Midbrain (tissue), 1 donor: ENCODE results near the gene CLCF1.
A peak's percentile ranks its signal among the peaks of the same experiment; 100 is the strongest.
"Not testable (repeated sequence)": the region's sequence is repeated elsewhere in the genome, so short reads cannot be mapped to it uniquely, and the experiment has no call there.

Experiments
- DNase-seq: peaks from one replicate; lab custom pipeline; 2025; lab: John Stamatoyannopoulos, UW

CLCF1 gene

GRCh38 chr11:67408437-67409200 lies 35.2 kb upstream of the CLCF1 start:
- no peak for DNase-seq

GRCh38 chr11:67407688-67408163 lies 34.3 kb upstream of the CLCF1 start:
- no peak for DNase-seq

- DNase-seq, result peak; percentile 17
These were observed 33.7 kb upstream of the CLCF1 start for GRCh38 chr11:67406969-67407687.

DNA sequence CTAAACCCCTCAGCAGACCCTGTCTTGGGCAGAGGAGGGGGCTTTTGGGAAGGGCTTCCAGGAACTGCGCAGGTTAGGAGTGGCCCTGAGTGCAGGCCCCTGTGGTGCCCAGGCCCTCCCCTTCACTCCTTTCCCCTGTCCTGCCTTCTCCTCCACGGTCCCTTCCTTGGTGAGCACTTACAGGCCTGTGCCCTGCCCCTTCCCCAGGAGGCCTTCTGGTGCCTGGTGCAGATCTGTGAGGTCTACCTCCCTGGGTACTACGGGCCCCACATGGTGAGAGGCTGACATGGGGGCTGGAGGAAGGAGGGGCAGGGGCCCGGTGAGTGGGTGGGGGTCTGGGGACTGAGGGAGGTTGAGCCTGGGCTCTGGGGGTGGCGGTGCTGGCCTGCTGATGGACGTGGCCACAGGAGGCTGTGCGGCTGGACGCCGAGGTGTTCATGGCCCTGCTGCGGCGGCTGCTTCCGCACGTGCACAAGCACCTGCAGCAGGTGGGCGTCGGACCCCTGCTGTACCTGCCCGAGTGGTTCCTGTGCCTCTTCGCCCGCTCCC lies 33.1 kb upstream of the CLCF1 start:
- no peak for DNase-seq

GRCh38 chr11:67405688-67406339 lies 32.4 kb upstream of the CLCF1 start:
- no peak for DNase-seq

DNA sequence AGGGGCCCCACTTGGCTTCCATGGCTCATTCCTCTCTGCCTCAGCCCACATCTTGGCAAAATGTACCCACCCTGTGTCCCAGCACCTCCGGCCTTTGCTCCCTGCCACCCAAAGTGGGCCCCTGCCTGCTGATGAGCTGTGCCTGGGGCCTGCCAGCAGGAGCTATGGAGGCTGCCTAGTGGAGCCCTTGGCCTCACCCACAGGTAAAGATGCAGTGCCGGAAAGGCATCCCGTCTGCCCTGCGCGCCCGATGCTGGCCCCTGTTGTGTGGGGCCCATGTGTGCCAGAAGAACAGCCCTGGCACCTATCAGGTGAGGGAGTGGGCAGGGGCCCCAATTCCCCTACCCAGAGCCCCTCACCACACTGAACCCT lies 31.8 kb upstream of the CLCF1 start:
- DNase-seq, result no peak

GRCh38 chr11:67404515-67405195 lies 31.3 kb upstream of the CLCF1 start:
- DNase-seq, result no peak

- DNase-seq, result not testable (repeated sequence)
These were observed 29.7 kb upstream of the CLCF1 start for GRCh38 chr11:67403085-67403484.

DNA sequence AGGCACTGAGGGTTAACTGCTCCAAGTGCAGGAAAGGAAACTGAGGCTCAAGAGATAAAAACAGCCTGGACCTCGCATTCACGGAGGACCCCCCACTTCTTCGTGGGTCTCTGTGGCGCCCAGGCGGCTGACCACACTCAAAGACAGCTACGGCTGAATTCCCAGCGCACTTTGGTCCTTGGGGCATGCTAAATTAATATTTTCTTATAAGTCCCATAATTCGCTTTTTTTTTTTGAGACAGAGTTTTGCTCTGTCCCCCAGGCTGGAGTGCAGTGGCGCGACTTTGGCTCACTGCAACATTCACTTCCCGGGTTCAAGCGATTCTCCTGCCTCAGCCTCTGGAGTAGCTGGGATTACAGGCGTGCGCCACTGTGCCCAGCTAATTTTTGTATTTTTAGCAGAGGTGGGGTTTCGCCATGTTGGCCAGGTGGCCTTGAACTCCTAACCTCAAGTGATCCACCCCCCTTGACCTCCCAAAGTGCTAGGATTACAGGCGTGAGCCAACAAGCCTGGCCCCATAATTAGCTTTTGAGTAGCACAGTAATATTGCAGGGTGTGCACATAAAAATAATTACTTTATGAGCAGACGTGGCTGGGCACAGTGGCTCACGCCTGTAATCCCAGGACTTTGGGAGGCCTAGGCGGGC lies 28.9 kb upstream of the CLCF1 start:
- DNase-seq, result not testable (repeated sequence)

GRCh38 chr11:67401495-67402191 lies 28.2 kb upstream of the CLCF1 start, which contains the start of gene PPP1CA:
TSS of gene PPP1CA (minus strand) at chr11:67401858. CDS start at chr11:67401782, 76 bp downstream.
- peak; percentile 92 for DNase-seq

DNA sequence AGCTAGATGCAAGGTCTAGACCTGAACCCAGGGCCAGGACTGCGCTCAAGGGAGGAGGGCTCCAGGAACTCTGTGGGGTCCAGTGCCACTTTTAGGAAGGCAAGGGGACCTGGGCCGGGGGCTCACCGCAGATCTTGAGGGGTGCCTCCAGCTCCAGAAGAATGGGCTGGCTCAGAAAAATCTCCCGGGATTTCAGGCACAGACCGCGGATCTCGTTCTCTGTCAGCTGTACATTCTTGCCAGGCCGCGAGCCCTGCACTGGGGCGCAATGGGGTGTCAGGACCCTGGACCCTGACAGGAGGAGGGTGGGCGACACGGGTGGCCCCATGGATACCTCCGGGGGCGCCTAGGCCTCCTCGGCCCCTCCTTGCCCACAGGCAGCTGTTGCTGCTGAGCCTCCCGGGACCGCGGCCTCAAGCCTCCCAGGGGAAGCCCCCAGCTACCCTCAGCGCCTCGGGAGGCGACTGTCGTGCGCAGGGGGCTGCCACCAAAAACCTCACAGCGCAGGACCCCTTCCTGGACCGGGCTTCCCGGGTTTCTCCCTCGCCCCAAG lies 27.6 kb upstream of the CLCF1 start:
- DNase-seq, result no peak

GRCh38 chr11:67400251-67400941 lies 27.0 kb upstream of the CLCF1 start:
- no peak for DNase-seq

DNA sequence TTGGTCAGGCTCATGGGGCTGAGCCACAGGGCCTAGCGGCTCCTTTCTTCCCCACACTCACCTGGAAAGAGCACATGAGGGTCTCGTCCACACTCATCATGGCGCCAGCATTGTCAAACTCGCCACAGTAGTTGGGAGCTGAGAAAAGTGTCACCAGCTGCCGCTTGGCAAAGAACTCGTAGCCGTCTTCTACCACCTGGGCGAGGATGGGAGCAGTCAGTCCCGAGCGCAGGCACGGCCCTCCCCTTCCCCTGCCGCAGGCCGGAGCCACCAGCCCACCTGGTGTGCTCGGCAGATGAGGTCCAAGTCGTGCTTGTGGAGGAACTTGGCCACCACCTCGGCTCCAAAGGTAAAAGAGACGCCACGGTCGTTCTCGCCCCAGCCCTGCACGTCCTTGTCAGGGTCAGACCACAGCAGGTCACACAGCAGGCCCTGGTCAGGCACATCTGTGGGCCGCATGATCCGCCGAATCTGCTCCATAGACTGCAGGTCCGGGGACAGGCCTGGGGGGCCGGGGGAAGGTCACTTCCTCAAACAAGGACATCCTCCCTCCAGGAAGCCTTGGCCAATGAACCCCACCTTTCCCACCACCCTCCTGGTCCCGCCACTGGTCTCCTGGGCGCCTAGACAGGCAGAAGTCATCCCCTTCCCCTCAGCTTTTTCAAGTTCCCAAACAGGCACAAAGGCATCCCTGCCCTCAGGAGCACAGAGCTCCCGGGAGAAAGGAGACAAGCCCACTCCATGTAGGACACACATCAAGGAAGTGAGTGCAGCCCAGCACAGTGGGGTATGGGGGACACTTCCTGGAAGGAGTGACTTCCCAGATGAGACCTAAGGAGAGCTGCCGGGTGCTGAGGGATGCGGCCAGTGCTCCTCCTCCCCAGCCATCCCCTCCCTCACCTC lies 25.5 kb upstream of the CLCF1 start:
- no peak for DNase-seq

GRCh38 chr11:67397986-67398660 lies 24.7 kb upstream of the CLCF1 start:
- no peak for DNase-seq

- DNase-seq, result no peak
These were observed 24.1 kb upstream of the CLCF1 start for GRCh38 chr11:67397536-67397935.

DNA sequence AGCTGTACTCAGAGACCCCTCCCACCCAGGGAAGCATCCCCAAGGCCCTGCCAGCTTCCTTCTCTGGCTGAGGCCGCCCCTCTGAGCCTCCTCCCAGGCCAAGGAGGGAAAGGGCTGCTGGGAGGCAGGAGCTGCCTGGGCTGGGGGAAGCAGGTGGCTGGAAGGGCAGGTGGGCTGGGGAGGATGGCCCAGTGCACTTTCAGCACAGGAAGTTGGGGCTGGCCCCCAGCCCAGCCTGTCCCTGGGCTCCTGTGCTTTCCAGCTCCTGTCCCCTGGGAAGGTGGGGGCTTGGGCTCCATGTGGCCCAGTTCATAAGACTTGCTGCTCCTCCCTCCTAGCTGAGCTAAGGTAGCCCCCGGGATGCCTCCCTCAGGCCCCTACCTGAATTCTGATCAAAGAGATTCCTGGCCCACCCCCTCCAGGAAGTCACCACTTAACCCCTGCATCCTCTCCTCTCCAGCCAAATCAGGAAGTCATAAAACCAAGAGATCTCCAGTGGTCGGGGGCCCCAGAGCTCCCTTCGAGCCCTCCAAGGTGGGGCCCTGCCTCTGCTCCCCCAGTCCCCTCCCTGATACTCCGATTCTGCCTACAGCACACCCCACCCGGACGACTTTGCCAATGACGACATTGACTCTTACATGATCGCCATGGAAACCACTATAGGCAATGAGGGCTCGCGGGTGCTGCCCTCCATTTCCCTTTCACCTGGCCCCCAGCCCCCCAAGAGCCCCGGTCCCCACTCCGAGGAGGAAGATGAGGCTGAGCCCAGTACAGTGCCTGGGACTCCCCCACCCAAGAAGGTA lies 23.4 kb upstream of the CLCF1 start:
- DNase-seq, result no peak

GRCh38 chr11:67396259-67396581 lies 22.8 kb upstream of the CLCF1 start:
- no peak for DNase-seq
